Measurements from ENCODE around the gene PUM1.
"Not testable (repeated sequence)": the region's sequence is repeated elsewhere in the genome, so short reads cannot be mapped to it uniquely, and the experiment has no call there.

DNA sequence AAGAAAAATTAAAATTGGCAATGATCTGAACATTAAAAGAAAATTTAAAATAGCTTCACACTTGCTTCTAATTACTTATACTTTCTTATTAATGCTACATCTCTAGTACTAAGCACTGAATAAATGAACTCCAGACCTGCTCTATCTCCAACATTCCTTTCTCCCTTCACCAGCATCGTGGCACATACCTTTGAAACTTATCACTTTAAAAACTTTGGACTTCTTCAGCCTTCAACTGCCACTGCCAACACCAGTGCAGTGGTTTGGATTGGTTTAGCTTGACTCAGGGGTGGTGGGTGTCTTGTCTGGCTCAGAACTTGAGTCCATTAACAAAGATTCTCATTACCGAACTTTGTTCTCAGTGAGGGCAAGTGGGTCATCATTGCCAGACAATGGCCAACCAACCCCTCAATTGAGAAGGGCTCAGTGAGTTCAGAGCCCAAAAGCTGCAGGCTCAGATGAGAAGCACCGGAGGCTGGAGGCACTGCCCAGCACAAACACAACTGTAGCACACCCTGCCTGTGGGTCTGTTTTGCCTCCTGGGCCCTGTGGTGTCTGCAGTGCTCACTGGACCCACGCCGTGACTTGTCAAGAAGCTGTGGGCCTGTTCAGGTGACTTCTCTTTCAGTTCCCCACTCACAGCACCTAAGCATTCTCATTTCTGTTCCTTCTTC is 116.6 kb downstream of the PUM1 start:
- TF ChIP-seq, protein P1, sequence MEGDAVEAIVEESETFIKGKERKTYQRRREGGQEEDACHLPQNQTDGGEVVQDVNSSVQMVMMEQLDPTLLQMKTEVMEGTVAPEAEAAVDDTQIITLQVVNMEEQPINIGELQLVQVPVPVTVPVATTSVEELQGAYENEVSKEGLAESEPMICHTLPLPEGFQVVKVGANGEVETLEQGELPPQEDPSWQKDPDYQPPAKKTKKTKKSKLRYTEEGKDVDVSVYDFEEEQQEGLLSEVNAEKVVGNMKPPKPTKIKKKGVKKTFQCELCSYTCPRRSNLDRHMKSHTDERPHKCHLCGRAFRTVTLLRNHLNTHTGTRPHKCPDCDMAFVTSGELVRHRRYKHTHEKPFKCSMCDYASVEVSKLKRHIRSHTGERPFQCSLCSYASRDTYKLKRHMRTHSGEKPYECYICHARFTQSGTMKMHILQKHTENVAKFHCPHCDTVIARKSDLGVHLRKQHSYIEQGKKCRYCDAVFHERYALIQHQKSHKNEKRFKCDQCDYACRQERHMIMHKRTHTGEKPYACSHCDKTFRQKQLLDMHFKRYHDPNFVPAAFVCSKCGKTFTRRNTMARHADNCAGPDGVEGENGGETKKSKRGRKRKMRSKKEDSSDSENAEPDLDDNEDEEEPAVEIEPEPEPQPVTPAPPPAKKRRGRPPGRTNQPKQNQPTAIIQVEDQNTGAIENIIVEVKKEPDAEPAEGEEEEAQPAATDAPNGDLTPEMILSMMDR (IDR thresholded peaks at IDR 0.05 in 8 of 11, conservative IDR thresholded peaks at IDR 0.05 in 3 of 11) = not testable (repeated sequence)
- TF ChIP-seq POLR2A, POLR2AphosphoS5 (IDR thresholded peaks at IDR 0.05): not testable (repeated sequence)
